ENCODE data around the gene BEST3.

DNA sequence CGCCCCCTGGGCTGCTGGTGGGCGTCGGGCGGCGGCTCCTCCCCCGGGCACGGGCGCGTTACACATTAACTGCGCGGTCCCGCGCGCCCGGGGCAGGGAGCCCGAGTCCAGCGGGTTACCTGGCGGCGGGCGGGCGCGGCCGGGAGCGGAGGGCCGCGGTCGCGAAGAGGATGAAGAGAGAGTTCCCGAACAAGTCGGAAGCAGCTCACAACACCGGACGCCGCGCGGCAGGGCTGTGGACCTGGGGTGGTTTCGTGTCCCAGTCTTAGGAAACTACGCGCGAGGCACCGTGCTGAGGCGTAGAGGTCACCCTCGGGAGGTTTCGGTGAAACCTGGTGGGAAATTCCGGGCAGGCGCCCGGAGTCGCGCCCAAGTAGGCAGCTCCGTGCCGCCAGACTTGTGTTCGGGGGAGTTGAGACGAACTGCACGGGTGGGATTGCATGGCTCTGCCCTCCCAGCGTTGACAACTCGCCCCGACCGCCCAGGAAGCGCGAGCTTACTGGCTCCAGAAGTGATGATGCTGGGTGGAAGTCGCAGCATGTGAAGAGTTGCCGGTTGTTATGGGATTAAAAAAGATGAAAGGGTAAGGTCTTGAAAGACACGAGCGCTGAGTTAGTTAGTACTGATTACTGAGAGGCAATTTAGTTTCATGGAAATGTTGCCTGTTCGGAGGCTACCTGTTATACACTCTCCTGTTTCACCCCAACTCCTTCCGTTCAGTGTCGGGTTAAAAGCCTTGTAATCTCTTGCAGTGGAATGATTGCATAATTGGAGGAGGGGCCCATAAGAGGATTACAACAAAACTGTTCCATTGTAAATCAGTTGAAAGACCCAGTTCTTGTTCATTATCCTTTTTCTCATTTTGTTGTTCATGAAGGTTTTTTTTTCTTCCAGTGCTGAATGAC is 40.4 kb upstream of the BEST3 start:
- no peak for TF ChIP-seq POLR2A (IDR thresholded peaks at IDR 0.05)
- TF ChIP-seq, protein P1, sequence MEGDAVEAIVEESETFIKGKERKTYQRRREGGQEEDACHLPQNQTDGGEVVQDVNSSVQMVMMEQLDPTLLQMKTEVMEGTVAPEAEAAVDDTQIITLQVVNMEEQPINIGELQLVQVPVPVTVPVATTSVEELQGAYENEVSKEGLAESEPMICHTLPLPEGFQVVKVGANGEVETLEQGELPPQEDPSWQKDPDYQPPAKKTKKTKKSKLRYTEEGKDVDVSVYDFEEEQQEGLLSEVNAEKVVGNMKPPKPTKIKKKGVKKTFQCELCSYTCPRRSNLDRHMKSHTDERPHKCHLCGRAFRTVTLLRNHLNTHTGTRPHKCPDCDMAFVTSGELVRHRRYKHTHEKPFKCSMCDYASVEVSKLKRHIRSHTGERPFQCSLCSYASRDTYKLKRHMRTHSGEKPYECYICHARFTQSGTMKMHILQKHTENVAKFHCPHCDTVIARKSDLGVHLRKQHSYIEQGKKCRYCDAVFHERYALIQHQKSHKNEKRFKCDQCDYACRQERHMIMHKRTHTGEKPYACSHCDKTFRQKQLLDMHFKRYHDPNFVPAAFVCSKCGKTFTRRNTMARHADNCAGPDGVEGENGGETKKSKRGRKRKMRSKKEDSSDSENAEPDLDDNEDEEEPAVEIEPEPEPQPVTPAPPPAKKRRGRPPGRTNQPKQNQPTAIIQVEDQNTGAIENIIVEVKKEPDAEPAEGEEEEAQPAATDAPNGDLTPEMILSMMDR (IDR thresholded peaks at IDR 0.05): no peak
